Measurements from ENCODE around the gene KCNIP4.
"Not testable (repeated sequence)": the region's sequence is repeated elsewhere in the genome, so short reads cannot be mapped to it uniquely, and the experiment has no call there.

Gene KCNIP4

DNA sequence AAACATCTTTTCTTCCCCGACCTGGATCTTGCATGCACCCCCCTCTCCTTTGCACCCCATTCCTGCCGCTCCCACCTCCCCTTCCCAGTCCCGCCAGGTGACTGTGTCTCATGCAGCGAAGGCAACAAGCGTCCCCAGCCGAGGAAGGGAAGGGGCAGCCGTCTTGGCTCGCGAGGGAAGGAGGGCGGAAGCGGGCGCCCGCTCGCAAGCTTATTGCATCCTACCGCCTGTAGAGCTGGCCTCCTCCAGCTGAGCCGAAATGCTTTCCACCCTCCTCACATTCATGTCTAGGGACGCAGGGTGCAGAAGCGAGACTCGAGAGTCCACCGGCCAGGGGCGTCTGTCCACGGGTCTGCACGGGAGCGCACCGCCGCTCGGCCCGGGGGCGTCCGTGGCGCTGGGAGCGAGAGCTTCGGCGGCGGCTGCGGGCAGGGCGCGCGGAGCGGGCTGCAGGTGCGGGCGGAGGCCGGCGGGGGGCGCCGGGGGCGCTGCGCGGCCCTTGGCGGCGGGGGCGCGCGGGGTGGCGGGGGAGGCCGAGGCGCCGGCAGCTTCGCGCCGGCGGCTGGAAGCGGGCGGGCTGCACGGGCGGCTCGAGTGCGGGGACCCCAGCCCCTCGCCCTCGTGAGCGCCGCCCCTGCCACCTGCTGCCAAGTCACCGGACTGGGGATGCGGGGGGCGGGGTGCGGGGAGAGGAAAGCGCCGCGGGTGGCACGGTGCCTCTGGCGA is at the start of gene KCNIP4:
TSS of gene KCNIP4 (minus strand) at position 426 of the 726 bp plus-strand sequence.
- no peak for DNase-seq

DNA sequence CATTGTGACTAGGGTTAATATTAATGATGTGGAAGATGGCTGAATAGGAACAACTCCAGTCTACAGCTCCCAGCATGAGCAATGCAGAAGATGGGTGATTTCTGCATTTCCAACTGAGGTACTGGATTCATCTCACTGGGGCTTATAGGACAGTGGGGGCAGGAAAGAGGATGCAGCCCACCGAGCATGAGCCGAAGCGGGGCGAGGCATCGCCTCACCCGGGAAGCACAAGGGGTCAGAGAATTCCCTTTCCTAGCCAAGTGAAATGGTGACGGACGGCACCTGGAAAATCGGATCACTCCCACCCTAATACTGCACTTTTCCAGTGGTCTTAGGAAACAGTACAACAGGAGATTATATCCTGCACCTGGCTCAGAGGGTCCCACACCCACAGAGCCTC is 48.0 kb upstream of the KCNIP4 start:
- not testable (repeated sequence) for DNase-seq

DNA sequence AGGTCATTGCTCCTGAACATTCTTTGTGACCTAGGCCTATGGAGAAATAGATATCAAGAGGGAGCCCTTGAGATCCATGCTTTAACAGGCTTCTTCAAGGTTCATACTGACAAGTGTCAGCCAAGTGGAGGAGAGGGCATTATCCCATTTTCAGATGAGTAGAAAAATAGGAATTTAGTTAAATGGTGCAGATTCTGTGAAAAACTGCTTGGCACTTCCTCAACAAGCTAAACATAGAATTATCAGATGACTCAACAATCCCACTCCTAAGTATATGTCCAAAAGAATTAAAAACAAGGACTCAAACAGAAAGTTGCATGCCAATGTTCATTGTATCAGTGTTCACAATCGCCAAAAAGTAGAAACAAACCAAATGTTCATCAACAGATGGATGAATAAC is 43.8 kb upstream of the KCNIP4 start:
- DNase-seq: no peak

DNA sequence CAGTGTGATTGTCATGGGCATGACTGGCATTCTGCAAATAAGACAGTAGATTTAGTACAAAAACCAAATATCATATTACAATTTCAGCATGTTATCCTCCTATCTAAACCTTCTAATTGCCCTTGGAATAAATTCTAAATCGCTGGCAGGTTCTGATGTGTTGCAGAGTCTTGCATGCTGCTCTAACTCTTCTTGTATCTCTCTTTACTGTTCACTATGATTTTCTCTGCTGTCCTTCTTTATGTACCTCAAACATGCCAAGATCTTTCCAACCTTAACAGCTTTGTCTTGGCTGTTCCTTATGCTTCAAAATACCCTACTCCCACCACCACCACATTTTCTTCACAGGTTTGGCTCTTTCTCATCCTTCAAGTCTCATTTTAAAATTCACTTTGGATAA is 43.0 kb upstream of the KCNIP4 start:
- no peak for DNase-seq

DNA sequence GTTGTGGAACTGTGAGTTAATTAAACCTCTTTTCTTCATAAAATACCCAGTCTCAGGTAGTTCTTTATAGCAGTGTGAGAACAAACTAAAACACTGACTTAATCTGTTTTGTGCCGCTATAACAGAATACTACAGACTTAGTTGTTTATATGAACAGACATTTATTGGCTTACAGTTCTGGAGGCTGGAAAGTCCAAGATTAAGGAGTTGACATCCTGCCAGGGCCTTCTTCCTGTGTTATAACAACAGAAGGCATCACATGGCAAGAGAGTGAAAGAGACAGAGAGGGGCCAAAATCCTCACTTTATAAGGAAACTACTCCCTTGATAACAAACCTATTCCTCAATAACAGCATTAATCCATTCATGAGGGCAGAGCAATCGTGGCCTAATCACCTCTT is 42.5 kb upstream of the KCNIP4 start:
- no peak for DNase-seq

DNA sequence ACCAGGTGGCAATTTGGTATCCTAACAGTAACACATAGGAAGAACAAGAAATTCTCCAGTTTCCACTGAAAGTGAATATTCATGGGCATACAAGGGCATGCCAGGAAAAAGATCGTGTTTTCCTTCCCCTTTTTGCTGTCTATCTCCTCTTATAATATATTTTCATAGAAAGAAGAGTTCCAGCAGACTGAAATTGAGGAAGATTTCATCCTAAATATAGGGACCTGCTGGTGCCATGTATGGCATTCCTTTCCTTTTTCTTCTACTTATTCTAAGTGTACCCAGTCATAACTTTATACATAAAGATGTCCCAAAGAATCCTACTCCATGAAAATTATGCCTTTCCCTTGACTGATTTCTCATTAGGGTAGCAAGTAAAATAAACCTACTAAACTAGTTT is 40.8 kb upstream of the KCNIP4 start:
- DNase-seq: no peak

DNA sequence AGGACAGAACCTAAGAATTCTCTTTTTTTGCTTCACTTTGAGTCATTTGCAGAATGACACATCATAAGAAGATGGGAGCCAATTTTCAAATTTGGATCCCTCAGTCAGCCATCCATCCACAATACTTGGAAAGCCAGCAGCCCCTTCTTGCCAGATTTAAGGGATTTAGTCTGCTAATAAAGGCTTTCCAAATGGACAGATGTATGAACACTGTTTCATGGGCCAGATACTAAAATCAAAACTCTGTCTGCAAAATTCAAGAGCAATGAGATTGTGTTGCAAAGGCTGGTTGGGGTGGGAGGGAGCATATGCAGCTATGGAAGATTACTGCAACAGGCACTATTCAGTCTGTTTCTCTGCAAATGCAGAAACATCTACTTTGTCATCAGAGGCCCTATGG is 37.7 kb upstream of the KCNIP4 start:
- no peak for DNase-seq

DNA sequence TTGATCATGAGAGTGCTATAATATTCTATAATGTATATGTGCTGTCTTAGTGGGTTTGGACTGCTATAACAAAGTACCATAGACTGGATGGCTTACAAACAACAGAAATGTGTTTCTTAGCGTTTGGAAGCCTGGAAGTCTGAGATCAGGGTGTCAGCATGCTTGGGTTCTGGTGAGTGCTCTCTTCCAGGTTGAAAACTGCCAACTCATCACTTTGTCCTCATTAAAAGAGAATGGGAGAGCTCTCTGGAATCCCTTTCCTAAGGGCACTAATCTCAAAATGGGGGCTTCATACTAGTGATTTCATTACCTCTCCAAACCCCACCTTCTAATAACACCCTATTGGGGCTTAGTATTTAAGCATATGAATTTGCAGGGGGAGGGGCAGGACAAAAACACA is 33.5 kb upstream of the KCNIP4 start:
- no peak for DNase-seq

DNA sequence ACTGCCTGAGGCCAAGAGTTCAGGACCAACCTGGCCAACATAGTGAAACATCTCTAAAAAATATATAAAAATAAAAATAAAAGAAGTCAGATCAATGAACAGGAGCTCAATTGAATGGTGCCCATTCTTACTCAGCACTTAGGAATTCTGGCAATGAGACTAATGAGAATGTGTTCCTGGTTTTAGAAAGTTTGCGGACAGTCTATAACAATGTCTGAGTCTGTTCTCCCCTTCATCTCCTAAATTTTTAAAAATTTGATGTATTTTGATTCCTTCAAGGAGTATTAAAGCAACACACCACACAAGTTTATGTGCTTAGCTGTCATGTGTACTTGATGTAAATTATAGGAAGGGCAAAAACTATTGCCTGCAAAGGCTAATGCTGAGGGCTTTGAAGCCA is 30.6 kb upstream of the KCNIP4 start:
- DNase-seq: no peak

DNA sequence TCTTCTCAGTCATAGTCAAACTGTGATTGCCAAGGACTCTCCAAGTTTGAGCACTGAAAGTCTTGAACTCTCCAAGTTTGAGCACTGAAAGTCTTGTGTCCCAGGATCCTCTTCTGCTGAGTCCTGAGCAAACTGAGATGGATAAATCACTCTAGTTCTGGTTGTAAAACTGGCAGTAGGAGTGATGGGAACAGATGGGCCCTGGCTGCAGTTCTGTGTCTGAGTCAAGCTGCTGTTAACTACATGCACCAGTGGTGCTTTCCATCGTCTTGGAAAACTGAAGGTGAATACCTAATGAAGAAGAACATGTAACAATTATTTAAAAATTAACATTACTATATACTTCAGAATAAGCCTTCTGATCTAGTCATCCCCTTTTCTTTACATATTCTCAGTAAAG is 27.6 kb upstream of the KCNIP4 start:
- DNase-seq: no peak

DNA sequence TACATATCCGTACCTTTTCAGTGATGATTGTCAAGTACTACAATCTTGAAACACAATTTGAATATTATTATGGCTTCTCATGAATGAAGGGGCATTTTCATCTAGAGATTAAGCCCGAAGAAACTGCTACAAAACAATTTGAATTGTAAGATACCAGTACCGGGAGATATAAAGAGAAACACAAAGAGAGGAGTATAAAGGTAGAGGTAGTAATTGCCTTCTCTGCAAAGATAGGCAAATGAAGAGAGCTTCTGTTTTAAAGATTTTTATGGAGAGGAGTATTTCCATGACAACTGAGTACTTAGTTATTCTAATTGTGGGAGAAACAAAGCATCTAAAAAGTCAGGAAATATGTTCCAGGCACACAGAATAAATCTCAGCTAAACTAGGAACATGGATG is 25.3 kb upstream of the KCNIP4 start:
- no peak for DNase-seq

DNA sequence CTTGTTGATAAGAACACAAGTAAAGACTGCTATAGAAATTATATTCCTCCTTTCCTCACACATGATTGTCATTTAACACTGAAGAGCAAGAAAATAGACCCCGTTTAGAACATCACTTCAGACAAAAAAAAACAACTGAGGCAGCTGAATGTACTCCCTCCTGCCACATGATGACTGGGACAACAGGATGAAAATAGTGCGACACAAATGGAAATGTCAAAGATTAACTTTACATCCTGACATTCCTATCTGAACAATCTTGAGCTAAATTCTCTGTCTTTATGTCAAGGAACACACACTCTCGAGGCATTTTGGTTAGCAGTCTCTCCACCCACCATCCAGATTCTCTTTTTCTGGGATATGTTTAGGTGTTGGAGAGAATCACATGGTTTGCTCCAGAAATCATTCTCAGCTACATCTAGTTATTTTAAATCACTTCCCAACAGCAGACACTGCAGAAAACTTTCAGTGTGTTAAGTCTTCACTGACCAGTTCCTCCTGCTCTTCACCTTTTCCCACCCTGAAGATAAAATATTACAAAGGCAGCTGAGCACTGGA is 16.3 kb upstream of the KCNIP4 start:
- DNase-seq: no peak

DNA sequence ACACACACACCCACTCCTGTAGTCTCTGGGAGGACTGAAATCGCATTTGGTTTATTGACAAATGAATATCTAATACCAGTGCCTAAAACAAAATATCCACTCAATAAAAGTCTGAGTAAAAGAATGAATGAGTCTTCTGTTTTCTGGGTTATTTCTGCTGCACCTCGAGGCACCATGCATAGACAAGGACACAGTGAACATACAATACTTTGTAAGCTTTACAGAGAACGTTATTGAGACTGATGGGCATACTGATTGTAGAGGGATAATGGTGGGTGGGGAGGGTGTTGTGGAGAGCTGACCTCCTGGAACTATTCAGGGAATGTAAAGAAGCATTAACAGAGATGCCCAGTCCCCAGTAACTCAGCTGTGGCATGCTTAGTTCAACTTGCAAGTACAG is 14.1 kb upstream of the KCNIP4 start:
- DNase-seq: no peak

DNA sequence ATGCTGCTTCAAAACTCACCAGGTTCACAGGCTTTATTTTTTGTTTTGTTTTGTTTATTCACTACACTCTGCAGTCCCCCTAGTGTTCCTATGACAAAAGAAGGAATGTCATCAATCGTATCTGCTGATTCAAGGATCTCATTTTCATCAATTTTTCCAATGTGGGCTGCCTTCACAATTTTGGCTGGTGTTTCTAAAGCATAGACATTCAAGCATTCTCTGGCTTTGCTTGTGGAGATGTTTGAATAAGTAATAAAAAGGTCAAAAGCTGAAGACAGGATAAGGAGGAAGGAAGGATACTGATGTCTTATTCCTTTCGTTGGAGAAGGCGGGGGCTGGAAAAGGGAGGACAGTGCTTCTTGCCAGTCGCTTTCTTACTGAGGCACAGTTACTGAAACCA is 12.2 kb upstream of the KCNIP4 start:
- no peak for DNase-seq

DNA sequence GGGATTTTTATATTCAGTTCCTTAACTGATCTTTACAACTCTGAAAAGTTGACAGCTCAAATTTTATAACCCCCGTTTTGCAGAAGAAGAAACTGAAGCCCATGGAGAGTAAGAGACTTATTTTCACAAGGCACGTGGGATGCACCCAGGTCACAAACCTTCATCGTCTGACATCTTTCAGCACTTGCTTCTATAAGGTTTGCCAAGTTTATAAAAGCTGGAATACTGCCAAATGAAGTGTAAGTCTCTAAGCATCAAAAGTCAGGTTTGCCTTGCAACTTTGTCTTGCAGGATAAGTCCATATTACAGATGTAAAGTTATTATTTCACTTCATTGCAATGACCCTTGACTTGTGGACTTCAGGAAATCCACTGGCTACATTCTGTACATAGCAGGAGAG is 6.3 kb upstream of the KCNIP4 start:
- DNase-seq: no peak

DNA sequence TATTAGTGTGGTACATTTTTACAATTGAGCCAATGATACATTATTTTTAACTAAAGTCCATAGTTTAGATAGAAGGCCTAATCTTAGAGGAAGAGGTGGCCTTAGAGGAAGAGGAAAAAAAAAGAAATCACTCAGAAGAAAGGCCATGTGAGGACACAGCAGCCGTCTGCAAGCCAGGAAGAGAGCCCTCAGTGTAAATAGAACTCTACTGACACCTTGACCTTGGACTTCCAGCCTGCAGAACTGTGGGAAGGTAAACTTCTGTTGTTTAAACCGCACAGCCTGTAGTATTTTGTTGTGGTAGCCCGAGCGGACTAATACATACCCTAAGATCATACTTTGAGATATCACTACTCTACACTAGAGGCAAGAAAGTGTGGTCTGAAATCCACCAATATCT is 5.1 kb upstream of the KCNIP4 start:
- no peak for DNase-seq

DNA sequence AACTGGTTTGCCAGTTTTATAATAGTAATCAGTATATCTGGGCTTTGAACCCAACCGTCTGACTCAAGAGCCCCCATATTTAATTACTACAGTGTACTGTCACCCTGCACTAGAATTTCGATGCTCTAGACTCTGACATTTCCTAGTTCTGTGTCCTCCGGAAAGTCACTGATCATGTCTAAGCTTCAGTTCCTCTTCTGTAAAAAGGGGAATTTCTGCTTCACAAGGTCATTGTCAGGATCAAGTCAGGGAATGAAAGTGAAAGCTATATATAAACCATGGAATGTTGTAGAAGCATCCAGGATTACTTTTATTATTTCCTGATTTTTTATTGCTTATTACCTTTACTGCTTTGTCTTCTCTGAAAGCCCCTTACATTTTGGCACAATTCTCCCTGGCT is 4.0 kb upstream of the KCNIP4 start:
- no peak for DNase-seq

DNA sequence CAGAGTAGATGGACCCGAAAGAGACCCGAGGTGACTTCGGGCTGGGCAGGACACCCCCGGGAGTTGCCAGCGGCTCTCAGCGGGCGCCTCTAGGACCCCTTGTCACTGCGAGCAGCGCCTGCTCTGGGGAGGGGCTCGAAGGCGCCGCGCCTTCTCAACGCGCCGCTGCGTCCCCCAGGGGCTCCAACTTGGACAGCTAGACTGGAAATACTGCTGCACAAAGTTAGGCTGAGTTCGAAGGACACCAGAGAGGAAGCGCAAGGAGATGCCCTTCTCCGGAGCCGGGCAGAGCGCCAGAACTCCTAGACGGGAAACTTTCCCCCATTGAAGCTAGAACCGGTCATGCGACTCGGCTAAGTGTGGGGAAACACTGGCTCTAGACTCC is 493 bp upstream of the KCNIP4 start:
- no peak for DNase-seq

DNA sequence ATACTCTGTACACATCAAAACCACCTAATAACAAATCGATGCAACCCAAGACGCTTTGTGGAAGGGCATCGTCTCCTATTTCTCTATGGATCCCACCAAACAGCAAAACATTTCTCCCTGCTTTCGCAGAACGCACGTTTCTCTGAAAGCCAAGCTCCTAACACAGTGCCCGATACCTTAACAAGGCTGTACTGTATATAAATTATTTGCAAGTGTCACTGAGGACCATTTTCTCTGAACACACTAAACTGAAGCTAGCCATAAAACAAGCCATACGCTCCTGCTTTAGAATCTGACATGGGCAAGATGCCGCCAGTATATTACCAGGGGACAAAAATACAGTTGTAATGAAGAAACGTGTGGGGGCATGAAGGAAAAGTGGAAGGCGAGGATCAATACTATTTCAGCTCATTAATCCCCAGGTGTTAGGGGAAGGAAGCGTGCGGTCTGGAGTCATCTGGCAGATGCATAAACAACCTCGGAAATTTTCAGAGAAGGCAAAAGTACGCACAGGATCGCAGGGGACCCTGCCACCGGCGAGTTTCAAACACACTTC is 703 bp downstream of the KCNIP4 start:
- DNase-seq: no peak

DNA sequence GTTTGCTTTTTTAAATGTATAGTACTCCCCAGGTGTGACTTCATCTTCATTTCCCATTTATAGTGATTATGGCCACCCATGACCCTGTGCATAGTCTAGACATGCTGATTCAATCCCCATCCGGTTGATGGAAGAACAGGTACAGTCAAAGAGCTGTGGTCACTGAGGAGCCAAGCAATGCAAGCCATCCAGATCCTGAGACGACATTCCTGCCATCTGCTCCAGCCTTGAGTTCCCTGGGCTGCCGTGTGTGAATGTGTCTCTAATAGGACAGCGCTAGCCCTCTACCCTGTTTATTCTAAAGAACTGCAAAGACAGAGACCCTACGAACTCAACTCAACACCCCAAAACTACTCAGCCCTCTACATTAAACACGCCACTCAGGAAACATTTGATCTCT is 1.7 kb downstream of the KCNIP4 start:
- DNase-seq: no peak

DNA sequence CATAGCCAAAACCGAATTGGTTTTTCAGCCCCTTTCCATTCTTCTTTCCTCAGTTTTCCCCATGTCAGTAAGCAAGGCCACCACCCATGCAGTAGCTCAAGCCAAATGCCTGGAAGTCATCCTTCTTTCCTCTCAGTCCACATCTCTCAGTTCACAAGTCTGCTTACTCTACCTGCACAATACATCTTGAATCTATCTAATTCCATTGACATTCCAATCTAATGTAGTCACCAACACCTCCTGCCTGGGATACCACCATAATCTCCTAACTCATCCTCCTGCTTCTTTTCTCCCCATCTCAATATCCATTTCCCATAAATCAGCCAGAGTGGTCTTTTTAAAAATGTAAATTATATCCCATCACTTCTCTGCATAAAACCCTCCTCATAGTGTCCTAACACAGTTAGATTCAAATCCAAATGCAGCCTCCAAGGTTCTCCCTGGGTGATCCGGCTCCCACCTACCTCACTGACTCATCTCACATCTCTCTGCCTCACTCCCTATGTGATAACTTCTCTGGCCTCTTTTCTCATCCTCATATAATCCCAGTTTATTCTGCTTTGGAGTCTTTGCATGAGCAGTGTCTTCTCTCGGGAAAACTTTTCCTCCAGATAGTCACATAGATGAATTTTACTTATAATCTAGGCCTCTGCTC is 26.9 kb downstream of the KCNIP4 start:
- no peak for DNase-seq

DNA sequence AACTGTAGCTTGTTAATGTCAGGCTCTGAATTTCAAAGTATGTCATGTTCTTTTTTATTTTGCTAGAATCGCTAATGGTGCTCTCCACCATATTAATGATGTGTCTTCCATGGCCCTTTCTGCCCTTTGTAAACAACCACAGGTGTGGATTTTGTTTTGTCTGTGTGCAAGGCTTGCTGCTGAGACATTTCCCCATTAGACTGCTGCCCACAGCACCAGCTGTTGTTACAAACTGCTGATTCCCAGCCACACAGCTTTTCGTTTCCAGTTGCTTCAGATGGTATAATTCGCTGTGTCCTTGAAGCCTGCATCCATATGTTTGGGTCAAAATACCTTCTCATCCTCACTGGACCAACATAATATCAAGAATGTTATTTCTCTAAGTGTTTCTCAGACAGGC is 32.8 kb downstream of the KCNIP4 start:
- DNase-seq: no peak

DNA sequence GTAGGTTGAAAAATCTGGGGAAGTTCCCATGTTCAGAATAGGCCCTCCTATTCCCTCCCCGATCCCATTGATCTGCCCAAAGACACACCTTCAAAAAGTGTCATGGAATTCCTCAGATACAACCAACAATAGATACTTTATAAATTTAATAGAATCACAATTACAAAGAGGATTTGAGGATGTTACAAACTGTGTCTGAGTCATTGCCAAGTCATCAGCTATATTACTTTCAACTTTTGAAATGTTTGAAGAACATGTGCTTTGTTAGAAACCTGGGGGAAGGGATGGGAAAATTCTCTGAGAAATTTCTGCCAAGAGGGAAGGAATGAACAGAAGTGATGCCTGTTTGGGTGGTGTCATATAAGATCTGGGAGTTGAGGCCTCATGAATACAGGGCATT is 46.7 kb downstream of the KCNIP4 start:
- no peak for DNase-seq

DNA sequence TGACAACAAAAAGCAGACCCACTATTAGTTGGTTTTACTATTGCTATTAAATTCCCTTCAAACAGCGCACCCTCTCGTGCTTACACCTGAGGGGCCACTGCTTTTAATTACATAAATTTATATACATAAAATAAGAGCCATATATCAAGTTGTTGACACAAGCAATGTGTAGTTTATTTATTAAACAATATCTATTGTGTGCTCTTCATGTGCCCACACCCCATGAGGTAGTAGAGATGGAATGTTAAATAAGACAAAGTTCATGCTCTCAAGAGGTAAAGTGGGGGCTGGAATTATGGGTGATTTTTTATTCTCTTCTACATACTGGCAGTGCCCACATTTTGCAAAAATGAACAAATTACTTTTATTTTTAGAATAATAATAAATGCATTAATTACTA is 47.3 kb downstream of the KCNIP4 start:
- DNase-seq: no peak
